HG03378 (cell line): ENCODE data around the gene PELI1.
A peak's percentile ranks its signal among the peaks of the same experiment; 100 is the strongest.
"Not testable (repeated sequence)": the region's sequence is repeated elsewhere in the genome, so short reads cannot be mapped to it uniquely, and the experiment has no call there.

Experiments used
- ATAC-seq: cut with Tn5 transposase; IDR thresholded peaks from one replicate; pipeline ENCODE4 v1.9.1; 2021; ENCODE audit warnings: mild to moderate bottlenecking, moderate library complexity; ENCODE audit not compliant: unreplicated experiment

The PELI1 gene

GRCh38 chr2:64124168-64124567 is 20.1 kb downstream of the PELI1 start:
- no peak for ATAC-seq

- ATAC-seq = no peak
These were observed 20.5 kb downstream of the PELI1 start for GRCh38 chr2:64123740-64124139.

- ATAC-seq = no peak
These were observed 21.9 kb downstream of the PELI1 start for GRCh38 chr2:64122358-64122757.

- ATAC-seq = no peak
These were observed 23.3 kb downstream of the PELI1 start for GRCh38 chr2:64120928-64121327.

- ATAC-seq = no peak
These were observed 24.2 kb downstream of the PELI1 start for GRCh38 chr2:64120008-64120407.

GRCh38 chr2:64119369-64119768 is 24.9 kb downstream of the PELI1 start:
- ATAC-seq = no peak

GRCh38 chr2:64115808-64116598 is 28.2 kb downstream of the PELI1 start:
- ATAC-seq = no peak

- peak; percentile 42 for ATAC-seq
These were observed 29.3 kb downstream of the PELI1 start for GRCh38 chr2:64114912-64115277.

- ATAC-seq = peak; percentile 53
These were observed 29.9 kb downstream of the PELI1 start for GRCh38 chr2:64114063-64114911.

- ATAC-seq = no peak
These were observed 32.2 kb downstream of the PELI1 start for GRCh38 chr2:64112016-64112415.

GRCh38 chr2:64111426-64111825 is 32.8 kb downstream of the PELI1 start:
- ATAC-seq = no peak

GRCh38 chr2:64108666-64109241 is 35.5 kb downstream of the PELI1 start:
- ATAC-seq = no peak

- no peak for ATAC-seq
These were observed 37.7 kb downstream of the PELI1 start for GRCh38 chr2:64106481-64106880.

- ATAC-seq = peak; percentile 41
These were observed 38.4 kb downstream of the PELI1 start for GRCh38 chr2:64105670-64106461.

GRCh38 chr2:64104933-64105332 is 39.3 kb downstream of the PELI1 start:
- no peak for ATAC-seq

- ATAC-seq = not testable (repeated sequence)
These were observed 41.5 kb downstream of the PELI1 start for GRCh38 chr2:64102736-64103135.

- peak; percentile 66 for ATAC-seq
These were observed 43.1 kb downstream of the PELI1 start for GRCh38 chr2:64101141-64101591.

GRCh38 chr2:64100584-64100983 is 43.6 kb downstream of the PELI1 start:
- not testable (repeated sequence) for ATAC-seq

GRCh38 chr2:64094663-64095382 is 49.4 kb downstream of the PELI1 start:
- ATAC-seq = no peak

- ATAC-seq = no peak
These were observed 50.9 kb downstream of the PELI1 start for GRCh38 chr2:64093341-64093740.
